Loucy (cell line): Measurements from ENCODE around the gene COQ8B.

Experiments used
- EZH2phosphoT487 ChIP-seq: fragments of 200-600 bp; IDR thresholded peaks from 2 replicates; pipeline ENCODE4 v1.6.1; 2018; ENCODE audit warnings: antibody characterized with exemption, mild to moderate bottlenecking, moderate library complexity, borderline replicate concordance
- TF ChIP-seq, protein P1 (sequence below): fragments of 200-600 bp; sonication (generic); conservative IDR thresholded peaks from 2 replicates; pipeline ENCODE4 v1.5.1; 2014; ENCODE audit warnings: mild to moderate bottlenecking, antibody characterized with exemption, low read length

DNA sequence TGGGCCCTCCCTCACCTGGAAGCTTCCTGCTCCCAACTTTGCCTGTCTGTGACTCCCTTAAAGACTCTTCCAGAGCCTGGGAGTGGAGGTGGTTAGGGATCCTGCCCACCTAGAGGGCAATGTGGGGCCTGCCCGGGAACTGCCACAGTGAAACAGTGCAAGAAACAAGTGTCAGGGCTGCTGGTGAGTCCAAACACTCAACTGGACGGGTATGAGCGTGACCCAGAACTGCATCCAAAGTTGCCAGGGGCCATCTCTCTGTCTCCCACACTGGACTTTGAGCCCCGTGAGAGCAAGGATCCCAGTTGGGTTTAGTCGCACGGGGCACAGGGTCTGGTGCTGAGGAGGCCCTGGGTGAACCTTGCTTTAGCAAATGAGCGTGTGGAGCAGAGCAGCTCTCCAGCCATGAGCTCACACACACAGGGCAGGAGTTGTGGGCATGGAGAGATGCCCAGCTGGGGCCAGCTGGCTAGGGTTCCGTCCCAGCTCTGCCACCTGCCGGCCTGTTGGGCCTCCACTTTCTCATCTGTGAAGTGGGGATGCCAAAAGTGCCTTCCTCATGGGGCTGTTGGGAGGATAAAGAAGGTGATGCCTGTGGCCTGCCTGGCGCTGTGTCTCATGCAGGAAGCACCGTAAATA, 23.4 kb downstream of the COQ8B start:
- TF ChIP-seq, protein P1, sequence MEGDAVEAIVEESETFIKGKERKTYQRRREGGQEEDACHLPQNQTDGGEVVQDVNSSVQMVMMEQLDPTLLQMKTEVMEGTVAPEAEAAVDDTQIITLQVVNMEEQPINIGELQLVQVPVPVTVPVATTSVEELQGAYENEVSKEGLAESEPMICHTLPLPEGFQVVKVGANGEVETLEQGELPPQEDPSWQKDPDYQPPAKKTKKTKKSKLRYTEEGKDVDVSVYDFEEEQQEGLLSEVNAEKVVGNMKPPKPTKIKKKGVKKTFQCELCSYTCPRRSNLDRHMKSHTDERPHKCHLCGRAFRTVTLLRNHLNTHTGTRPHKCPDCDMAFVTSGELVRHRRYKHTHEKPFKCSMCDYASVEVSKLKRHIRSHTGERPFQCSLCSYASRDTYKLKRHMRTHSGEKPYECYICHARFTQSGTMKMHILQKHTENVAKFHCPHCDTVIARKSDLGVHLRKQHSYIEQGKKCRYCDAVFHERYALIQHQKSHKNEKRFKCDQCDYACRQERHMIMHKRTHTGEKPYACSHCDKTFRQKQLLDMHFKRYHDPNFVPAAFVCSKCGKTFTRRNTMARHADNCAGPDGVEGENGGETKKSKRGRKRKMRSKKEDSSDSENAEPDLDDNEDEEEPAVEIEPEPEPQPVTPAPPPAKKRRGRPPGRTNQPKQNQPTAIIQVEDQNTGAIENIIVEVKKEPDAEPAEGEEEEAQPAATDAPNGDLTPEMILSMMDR: no peak
- TF ChIP-seq EZH2phosphoT487: no peak
